ENCODE results near the gene ENTPD2. TPM values are rescaled to one million over a fixed set of nuclear protein-coding genes. Genes with fewer than 3 reads are reported as not detected.

The ENTPD2 gene
- total RNA-seq, 1 donor from 2014 or later: 0.19 TPM

DNA sequence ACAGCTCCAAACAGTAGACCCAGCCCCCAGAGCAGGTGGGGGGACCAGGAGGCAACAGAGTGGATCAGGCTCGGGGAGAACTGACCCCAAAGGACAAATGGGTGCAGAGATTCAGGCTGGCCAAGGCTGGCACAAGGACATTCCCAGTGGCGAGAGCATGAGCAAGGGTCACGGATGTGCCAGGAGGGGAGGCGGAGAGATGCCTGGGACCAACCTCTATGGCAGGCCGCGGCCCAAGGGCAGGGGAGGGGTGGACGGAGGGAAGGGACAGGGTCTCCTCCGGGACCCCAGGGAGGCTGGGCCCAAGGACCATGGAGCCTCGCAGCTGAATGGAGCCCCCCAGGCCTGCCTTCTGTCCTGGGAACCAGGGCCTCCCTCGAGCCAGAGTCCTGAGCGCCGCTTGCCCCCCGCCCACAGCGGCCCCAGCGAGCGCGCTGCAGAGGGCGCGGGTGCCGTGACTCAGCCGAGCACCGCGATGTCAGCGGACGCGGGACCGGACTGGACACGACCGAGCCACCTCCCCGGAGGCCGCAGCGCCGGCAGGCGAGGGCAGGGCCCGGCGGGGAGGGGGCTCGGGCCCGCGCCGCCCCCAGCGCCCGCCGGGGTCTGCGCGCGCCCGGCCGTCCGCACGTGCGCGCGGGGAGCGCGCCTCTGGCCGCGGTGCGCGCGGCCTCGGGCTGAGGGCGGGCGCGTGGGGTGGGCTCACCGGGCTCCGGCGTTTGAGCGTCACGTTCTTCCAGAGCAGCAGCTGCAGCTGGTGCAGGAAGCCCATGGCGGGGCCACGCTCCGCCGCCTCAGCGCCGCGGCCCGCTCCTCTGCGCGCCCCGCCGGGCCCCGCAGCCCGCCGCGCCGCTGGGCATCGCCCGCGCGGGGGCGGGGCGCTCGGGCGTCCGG, 26.2 kb downstream of the ENTPD2 start, which contains the start of gene ABCA2:
Gene ABCA2 (minus strand): TSS at position 869 of the 894 bp plus-strand sequence. CDS start 97 bp downstream, at position 772.
- no peaks in the 10 kb centered on the region for H3K36me3 Mint-ChIP-seq (ENCODE audit: insufficient read depth)
- H3K27ac Mint-ChIP-seq: peak within 1 kb of the TSS; percentile 33
- peaks cover 3% of the 10 kb centered on the region for H3K27me3 Mint-ChIP-seq

DNA sequence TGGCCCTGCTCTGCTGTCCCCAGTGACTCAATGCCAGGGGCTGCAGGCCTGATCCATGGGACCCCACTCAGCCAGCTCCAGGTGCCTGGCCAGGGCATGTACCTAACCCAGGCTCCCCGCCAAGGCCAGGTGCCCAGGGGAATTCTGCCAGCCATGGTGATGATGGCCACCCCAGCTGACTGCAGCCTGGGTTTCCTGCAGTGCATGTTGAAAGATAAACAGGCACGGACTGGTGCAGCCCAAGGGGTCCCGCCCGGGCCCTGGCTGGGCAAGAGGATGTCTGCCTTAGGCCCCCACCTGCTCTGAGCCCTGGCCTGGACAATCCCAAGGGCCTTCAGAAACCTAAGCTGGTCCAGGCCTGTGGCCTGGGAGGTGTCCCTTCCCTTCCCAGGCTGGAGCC, 27.0 kb downstream of the ENTPD2 start:
- Mint-ChIP-seq H3K36me3 (ENCODE audit: insufficient read depth) (no peaks in the 10 kb centered on the region), H3K9me3 (ENCODE audit: low read depth) (no peaks in the 10 kb centered on the region), H3K4me3 (ENCODE audit: low read depth) (peak overlapping the region; percentile 75), H3K4me1 (ENCODE audit: low read depth) (peaks cover 2% of the 10 kb centered on the region), H3K27ac (no peak overlapping the region), H3K27me3 (peaks cover 3% of the 10 kb centered on the region)
- no peak for DNase-seq (ENCODE audit: low spot score, unreplicated experiment)
- TF ChIP-seq, protein P1, sequence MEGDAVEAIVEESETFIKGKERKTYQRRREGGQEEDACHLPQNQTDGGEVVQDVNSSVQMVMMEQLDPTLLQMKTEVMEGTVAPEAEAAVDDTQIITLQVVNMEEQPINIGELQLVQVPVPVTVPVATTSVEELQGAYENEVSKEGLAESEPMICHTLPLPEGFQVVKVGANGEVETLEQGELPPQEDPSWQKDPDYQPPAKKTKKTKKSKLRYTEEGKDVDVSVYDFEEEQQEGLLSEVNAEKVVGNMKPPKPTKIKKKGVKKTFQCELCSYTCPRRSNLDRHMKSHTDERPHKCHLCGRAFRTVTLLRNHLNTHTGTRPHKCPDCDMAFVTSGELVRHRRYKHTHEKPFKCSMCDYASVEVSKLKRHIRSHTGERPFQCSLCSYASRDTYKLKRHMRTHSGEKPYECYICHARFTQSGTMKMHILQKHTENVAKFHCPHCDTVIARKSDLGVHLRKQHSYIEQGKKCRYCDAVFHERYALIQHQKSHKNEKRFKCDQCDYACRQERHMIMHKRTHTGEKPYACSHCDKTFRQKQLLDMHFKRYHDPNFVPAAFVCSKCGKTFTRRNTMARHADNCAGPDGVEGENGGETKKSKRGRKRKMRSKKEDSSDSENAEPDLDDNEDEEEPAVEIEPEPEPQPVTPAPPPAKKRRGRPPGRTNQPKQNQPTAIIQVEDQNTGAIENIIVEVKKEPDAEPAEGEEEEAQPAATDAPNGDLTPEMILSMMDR (IDR thresholded peaks at IDR 0.05; ENCODE audit: unreplicated experiment): no peak

More for the DNA sequence above, 26.2 kb downstream of the ENTPD2 start, which contains the start of gene ABCA2:
- DNase-seq (ENCODE audit: low spot score, unreplicated experiment): no peak
- Mint-ChIP-seq H3K9me3 (ENCODE audit: low read depth) (no peaks in the 10 kb centered on the region), H3K4me3 (ENCODE audit: low read depth) (peak within 1 kb of the TSS; percentile 75), H3K4me1 (ENCODE audit: low read depth) (peaks cover 2% of the 10 kb centered on the region)
- TF ChIP-seq, protein P1 (IDR thresholded peaks at IDR 0.05; ENCODE audit: unreplicated experiment): no peak

DNA sequence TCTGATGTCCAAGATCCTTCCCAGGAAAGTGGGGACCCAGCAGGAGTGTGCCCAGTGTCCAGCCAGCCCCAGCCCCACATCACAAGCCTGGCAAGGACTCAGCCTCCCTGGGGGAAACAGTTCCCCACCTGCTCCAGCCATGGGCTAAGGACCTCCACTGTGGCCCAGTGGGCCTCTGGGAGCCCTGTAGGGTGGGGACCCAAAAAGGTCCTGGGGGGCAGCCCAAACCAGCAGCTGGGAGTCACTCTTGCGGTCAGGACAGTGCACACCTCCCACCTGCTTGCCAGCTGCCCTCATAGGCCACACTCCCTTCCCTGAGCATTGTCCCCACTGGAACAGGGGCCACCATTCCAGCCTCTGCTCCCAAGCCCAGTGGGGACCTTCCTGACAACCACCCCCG, 27.5 kb downstream of the ENTPD2 start:
- no peak overlapping the region for H3K27ac Mint-ChIP-seq
- H3K4me1 Mint-ChIP-seq (ENCODE audit: low read depth): peaks cover 2% of the 10 kb centered on the region
- no peak for DNase-seq (ENCODE audit: low spot score, unreplicated experiment)
- no peaks in the 10 kb centered on the region for H3K9me3 Mint-ChIP-seq (ENCODE audit: low read depth)
- TF ChIP-seq, protein P1 (IDR thresholded peaks at IDR 0.05; ENCODE audit: unreplicated experiment): no peak
- H3K4me3 Mint-ChIP-seq (ENCODE audit: low read depth): no peak overlapping the region
- no peaks in the 10 kb centered on the region for H3K36me3 Mint-ChIP-seq (ENCODE audit: insufficient read depth)
- H3K27me3 Mint-ChIP-seq: peaks cover 3% of the 10 kb centered on the region

DNA sequence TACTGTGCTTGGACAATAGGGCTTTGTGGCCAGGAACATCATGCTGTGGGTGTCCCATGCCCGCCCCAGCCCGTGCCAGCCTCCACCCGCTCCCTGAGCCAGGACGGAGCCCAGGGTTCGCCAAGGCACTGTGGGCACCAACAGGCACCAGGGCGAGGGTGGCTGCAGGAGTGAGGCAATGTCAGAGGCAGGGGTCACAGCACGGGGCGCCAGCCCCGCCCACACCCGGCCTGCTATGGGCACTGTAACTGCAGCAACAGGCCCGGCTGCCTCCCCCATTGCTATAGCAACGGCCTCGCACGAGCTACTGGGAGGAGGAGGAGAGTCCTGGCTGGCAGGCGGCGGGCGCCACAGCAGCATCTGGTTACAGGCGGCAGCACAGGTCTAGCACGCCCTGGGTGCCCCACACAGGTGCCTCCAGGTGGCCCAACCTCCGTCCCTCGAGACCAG, 28.3 kb downstream of the ENTPD2 start:
- Mint-ChIP-seq H3K27me3 (peaks cover 3% of the 10 kb centered on the region), H3K4me1 (ENCODE audit: low read depth) (peaks cover 2% of the 10 kb centered on the region), H3K4me3 (ENCODE audit: low read depth) (no peak overlapping the region), H3K36me3 (ENCODE audit: insufficient read depth) (no peaks in the 10 kb centered on the region), H3K9me3 (ENCODE audit: low read depth) (no peaks in the 10 kb centered on the region), H3K27ac (no peak overlapping the region)
- TF ChIP-seq, protein P1 (IDR thresholded peaks at IDR 0.05; ENCODE audit: unreplicated experiment): no peak
- DNase-seq (ENCODE audit: low spot score, unreplicated experiment): no peak

DNA sequence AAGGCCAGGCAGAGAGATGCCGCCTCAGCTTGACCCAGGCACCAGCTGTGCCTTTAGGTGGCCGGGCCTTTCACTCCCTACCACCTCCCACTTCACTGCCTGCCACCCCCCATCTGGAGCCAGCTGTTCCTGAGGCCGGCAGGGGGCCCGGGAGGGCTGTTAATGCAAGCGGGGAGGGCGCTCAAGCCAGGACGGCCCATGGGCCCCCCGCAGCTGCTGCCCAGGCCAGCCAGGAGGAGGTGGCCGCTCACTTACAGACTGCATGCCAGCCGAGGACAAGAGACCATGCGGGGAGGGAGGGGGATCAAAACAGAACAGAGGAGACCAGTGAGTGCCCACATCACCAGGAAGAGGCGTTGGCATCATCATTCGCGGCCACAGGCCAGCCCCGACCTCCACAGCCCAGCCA, 30.3 kb downstream of the ENTPD2 start:
- TF ChIP-seq, protein P1 (IDR thresholded peaks at IDR 0.05; ENCODE audit: unreplicated experiment): no peak
- DNase-seq (ENCODE audit: low spot score, unreplicated experiment): no peak
- no peaks in the 10 kb centered on the region for H3K36me3 Mint-ChIP-seq (ENCODE audit: insufficient read depth)
- no peak overlapping the region for H3K4me3 Mint-ChIP-seq (ENCODE audit: low read depth)
- no peaks in the 10 kb centered on the region for H3K9me3 Mint-ChIP-seq (ENCODE audit: low read depth)
- peaks cover 2% of the 10 kb centered on the region for H3K4me1 Mint-ChIP-seq (ENCODE audit: low read depth)
- no peak overlapping the region for H3K27ac Mint-ChIP-seq
- H3K27me3 Mint-ChIP-seq: peaks cover 3% of the 10 kb centered on the region

Data from progenitor cell of endocrine pancreas (in vitro differentiated cells).